GM23248 (cell line): ENCODE results near the gene PLLP.

Experiments used
- EZH2 ChIP-seq: fragments of 200-600 bp; sonication (generic); IDR thresholded peaks from 2 replicates; pipeline ENCODE4 v1.6.1; 2018; ENCODE audit warnings: antibody characterized with exemption, mild to moderate bottlenecking; ENCODE audit not compliant: insufficient read depth, poor library complexity, severe bottlenecking
- EZH2phosphoT487 ChIP-seq: fragments of 200-600 bp; sonication (generic); IDR thresholded peaks from 2 replicates; pipeline ENCODE4 v1.6.1; 2018; ENCODE audit warnings: antibody characterized with exemption, moderate library complexity, mild to moderate bottlenecking, low read depth; ENCODE audit not compliant: insufficient read depth

- no peak for TF ChIP-seq EZH2phosphoT487
- TF ChIP-seq EZH2: peak; percentile 11
Observed at GRCh38 chr16:57283959-57284208, 588 bp downstream of the PLLP start.
